Measurements from ENCODE around the gene NENF. TPM values are rescaled to one million over a fixed set of nuclear protein-coding genes. Genes with fewer than 3 reads are reported as not detected.
"Not testable (repeated sequence)": the region's sequence is repeated elsewhere in the genome, so short reads cannot be mapped to it uniquely, and the experiment has no call there.

Gene NENF
- polyA plus RNA-seq, 1 experiment = 73.4 TPM

DNA sequence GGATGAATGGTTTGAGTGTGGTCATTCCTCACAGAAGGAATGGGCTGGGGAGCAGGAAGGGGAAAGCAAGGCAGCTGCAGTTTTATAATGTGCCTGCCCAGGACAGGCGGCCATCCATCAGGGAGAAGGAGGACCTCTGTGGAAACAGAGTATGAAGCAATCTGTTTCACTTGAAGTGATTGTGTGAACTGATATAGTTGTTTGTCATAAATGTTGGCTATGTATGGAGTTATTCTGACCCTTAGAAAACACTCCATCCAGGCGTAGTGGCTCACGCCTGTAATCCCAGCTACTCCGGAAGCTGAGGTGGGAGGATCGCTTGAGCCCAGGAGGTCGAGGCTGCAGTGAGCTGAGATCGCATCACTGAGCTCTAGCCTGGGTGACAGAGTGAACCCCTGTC, 46.5 kb downstream of the NENF start:
- ChIA-PET CTCF (interaction anchor here (1.1 to 4.2 kb wide), 8 partner anchors 9 to 271 kb away, joined by 3 to 51 read pairs (median 7); no protein-coding TSS in a partner anchor), POLR2A (interaction anchor here (2.9 kb wide), 1 partner anchor 129 kb away, joined by 45 read pairs; the partner anchor contains the start of gene ATF3)
- TF ChIP-seq, protein P1, sequence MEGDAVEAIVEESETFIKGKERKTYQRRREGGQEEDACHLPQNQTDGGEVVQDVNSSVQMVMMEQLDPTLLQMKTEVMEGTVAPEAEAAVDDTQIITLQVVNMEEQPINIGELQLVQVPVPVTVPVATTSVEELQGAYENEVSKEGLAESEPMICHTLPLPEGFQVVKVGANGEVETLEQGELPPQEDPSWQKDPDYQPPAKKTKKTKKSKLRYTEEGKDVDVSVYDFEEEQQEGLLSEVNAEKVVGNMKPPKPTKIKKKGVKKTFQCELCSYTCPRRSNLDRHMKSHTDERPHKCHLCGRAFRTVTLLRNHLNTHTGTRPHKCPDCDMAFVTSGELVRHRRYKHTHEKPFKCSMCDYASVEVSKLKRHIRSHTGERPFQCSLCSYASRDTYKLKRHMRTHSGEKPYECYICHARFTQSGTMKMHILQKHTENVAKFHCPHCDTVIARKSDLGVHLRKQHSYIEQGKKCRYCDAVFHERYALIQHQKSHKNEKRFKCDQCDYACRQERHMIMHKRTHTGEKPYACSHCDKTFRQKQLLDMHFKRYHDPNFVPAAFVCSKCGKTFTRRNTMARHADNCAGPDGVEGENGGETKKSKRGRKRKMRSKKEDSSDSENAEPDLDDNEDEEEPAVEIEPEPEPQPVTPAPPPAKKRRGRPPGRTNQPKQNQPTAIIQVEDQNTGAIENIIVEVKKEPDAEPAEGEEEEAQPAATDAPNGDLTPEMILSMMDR (IDR thresholded peaks at IDR 0.05; ENCODE audit: low read depth, low read length) = no peak
- Histone ChIP-seq H3K4me3 (ENCODE audit: low read depth, low read length) (no peak overlapping the region), H3K27me3 (ENCODE audit: control insufficient read depth, insufficient read depth, low read length) (peaks cover 8% of the 10 kb centered on the region), H3K9me3 (ENCODE audit: control insufficient read depth, insufficient read depth, low read length) (no peaks in the 10 kb centered on the region; the same call in 1 of the 2 replicates), H3K27ac (ENCODE audit: low read depth, low read length) (no peak overlapping the region)
- no peak for DNase-seq (ENCODE audit: low read depth, low spot score)

DNA sequence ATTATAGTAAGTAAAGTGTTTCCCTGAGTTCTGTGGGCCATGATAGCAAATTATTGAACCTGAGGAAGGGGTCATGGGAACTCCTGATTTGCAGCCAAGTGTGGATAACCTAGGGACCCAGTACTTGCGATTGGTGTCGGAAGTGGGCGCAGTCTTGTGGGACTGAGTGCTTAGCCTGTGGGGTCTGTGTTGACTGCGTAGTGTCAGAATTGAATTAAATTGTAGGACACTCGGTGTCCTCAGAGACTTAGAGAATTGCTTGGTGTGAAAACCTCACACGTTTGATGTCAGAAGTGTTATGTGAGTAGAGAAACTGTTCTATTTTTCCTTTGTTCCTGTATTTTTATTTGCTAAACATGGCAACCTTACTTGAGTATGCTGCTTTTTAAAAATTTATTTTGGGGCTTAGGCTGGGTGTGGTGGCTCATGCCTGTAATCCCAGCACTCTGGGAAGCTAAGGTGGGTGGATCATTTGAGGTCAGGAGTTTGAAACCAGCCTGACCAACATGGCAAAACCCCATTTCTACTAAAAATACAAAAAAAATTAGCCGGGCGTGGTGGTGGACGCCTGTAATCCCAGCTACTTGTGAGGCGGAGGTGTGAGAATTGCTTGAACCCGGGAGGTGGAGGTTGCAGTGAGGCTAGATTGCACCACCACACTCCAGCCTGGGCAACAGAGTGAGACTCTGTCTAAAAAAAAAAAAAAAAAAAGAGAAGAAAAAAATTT, 48.2 kb downstream of the NENF start:
- H3K9me3 ChIP-seq (ENCODE audit: control insufficient read depth, insufficient read depth, low read length); DNase-seq (ENCODE audit: low read depth, low spot score); H3K4me3 ChIP-seq (ENCODE audit: low read depth, low read length); H3K27ac ChIP-seq (ENCODE audit: low read depth, low read length); H3K27me3 ChIP-seq (ENCODE audit: control insufficient read depth, insufficient read depth, low read length): not testable (repeated sequence)
- POLR2A ChIA-PET = interaction anchor here (0.6 to 1.1 kb wide), 3 partner anchors 31 to 128 kb away, joined by 3 to 5 read pairs (median 5); partner anchors contain the start of gene ATF3
- CTCF ChIA-PET = interaction anchor here (0.6 to 1.6 kb wide), 8 partner anchors 10 to 410 kb away, joined by 3 to 7 read pairs (median 4); no protein-coding TSS in a partner anchor

DNA sequence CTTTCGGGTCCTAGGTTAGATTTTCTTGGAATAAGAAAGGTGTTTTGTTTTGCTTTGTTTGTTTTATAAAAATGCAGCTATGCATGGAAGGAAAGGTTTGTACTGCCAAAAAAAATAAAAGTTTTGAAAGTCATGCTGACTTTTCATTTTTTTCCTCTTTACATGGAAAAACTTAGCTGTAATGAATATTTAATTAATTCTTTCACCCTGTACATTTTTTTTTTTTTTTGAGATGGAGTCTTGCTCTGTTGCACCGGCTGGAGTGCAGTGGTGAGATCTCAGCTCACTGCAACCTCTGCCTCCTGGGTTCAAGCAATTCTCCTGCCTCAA, 48.7 kb downstream of the NENF start:
- CTCF ChIA-PET = interaction anchor here (0.6 to 1.6 kb wide), 5 partner anchors 11 to 313 kb away, joined by 3 to 4 read pairs (median 3); no protein-coding TSS in a partner anchor
- H3K4me3 ChIP-seq (ENCODE audit: low read depth, low read length) = no peak overlapping the region
- DNase-seq (ENCODE audit: low read depth, low spot score) = no peak
- no peak overlapping the region for H3K27ac ChIP-seq (ENCODE audit: low read depth, low read length)
- TF ChIP-seq, protein P1 (IDR thresholded peaks at IDR 0.05; ENCODE audit: low read depth, low read length) = no peak
- H3K27me3 ChIP-seq (ENCODE audit: control insufficient read depth, insufficient read depth, low read length) = peaks cover 3% of the 10 kb centered on the region
- POLR2A ChIA-PET = interaction anchor here (0.6 to 1.1 kb wide), 3 partner anchors 30 to 127 kb away, joined by 3 to 5 read pairs (median 5); partner anchors contain the start of gene ATF3
- no peaks in the 10 kb centered on the region; the same call in 1 of the 2 replicates for H3K9me3 ChIP-seq (ENCODE audit: control insufficient read depth, insufficient read depth, low read length)

DNA sequence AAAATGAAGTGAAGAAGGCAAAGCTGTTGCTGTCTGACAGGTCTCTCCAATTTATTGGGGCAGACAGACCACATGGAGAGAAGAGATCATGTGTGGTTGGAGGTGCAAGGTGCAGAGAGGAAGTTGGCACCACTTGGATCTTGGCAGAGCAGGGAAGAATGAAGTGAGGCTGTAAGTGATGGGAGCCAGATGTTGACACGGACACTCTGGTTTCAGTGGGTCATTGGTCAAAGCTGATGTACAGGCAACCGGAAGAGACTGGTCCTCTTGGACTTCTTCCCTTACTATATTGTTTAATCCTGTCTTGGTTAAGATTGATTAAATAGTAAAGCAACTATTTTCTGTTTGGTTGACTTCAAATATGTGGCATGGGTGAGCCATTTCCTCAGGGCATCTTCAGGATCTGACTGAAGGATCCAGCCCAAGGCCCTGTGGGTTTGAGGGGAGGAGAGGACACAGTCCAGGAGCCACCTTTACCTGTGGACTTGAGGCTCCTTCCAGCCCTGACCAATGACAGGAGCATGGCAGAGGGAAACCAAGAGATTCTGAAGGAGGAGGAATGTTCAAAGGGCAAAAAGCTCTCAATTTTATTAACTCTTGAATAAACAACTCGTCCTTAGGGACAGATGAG, 49.4 kb downstream of the NENF start:
- DNase-seq (ENCODE audit: low read depth, low spot score) = no peak
- Histone ChIP-seq H3K9me3 (ENCODE audit: control insufficient read depth, insufficient read depth, low read length) (no peaks in the 10 kb centered on the region; the same call in 1 of the 2 replicates), H3K4me3 (ENCODE audit: low read depth, low read length) (no peak overlapping the region), H3K27ac (ENCODE audit: low read depth, low read length) (no peak overlapping the region), H3K27me3 (ENCODE audit: control insufficient read depth, insufficient read depth, low read length) (peaks cover 3% of the 10 kb centered on the region)
- ChIA-PET CTCF (interaction anchor here (0.6 to 1.6 kb wide), 4 partner anchors 11 to 267 kb away, joined by 3 to 9 read pairs (median 4); no protein-coding TSS in a partner anchor), POLR2A (interaction anchor here (0.6 to 1.6 kb wide), 3 partner anchors 77 to 126 kb away, joined by 3 to 5 read pairs (median 4); partner anchors contain the start of gene ATF3)
- TF ChIP-seq, protein P1 (IDR thresholded peaks at IDR 0.05; ENCODE audit: low read depth, low read length) = no peak

DNA sequence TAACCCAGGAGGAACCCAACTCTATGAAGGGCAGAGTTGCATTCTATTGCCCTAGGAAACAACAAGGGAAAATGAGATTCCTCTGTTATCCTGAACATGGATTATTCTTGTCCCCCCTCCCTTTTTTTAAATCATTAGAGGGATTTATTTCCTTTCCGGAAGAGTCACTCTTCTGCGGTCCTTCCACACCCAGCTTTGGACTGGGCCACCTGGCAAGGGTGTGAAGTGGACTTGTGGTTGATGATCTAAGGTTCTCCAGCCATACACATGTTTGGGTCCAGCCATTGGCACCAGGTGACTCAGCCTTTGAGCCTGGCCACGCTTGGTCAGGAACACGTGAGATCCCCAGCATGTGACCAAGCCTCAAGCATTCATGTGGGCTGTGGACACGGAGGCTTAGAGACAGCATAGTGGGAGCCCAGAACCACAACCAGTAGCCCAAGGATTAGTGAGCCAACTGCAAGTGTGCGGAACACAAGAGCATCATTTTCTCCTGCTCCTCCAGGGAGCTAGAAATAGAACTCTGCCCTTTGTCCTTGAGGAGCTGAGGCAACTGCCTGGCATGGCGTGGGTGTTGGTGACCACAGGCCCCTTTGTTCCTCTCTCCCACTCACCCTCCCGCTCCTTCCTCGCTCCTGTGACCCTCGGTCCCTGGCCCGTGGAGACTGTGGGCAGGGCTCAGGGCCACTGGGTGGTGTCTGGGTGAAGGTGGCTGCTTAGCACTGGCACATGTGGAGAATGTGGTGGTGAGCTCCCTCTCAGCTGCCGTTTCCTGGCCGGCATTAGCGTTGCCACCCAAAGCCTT, 50.1 kb downstream of the NENF start:
- Histone ChIP-seq H3K9me3 (ENCODE audit: control insufficient read depth, insufficient read depth, low read length) (no peaks in the 10 kb centered on the region; the same call in 1 of the 2 replicates), H3K27me3 (ENCODE audit: control insufficient read depth, insufficient read depth, low read length) (peaks cover 3% of the 10 kb centered on the region), H3K4me3 (ENCODE audit: low read depth, low read length) (no peak overlapping the region), H3K27ac (ENCODE audit: low read depth, low read length) (no peak overlapping the region)
- POLR2A ChIA-PET = interaction anchor here (1.6 kb wide), 1 partner anchor 126 kb away, joined by 4 read pairs; the partner anchor contains the start of gene ATF3
- no peak for DNase-seq (ENCODE audit: low read depth, low spot score)
- CTCF ChIA-PET = interaction anchor here (0.6 to 1.6 kb wide), 2 partner anchors 12 to 267 kb away, joined by 4 to 9 read pairs; no protein-coding TSS in a partner anchor
- TF ChIP-seq, protein P1 (IDR thresholded peaks at IDR 0.05; ENCODE audit: low read depth, low read length) = no peak

All from AG04450 (cell line).